ENCODE data around the gene ACSL3.
"Not testable (repeated sequence)": the region's sequence is repeated elsewhere in the genome, so short reads cannot be mapped to it uniquely, and the experiment has no call there.

ACSL3 gene

DNA sequence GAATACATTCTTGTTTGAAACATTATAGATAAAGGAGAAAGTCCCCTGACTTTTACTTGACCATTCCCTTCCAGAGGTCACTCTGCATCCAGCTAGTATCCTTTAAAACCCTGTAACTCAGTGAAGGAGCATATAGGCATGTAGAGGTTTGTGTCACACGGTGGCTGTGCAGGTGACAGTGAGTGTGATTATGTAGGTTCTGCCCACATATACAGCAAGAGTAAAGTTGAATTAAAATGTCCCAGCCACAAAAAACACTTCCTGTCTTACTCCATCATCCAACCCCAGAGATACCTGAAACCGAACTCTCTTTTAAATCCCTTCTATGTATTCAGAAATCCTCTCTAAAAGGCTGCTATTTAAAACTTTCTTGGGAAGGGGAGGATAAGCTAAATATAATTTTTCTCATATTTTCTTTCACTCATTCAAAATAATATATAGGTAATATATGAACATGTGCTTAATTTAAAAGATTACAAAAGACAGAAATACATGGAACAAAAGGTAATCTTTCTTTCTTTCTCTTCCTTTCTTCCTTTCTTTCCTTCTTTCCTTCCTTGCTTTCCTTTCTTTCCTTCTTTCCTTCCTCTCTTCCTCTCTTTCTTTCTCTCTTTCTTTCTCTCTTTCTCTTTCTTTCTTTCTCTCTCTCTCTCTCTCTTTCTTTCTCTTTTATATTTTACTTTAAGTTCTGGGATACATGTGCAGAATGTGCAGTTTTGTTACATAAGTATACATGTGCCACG lies 20.6 kb upstream of the ACSL3 start:
- no peaks in the 10 kb centered on the region for H3K4me1 ChIP-seq (ENCODE audit: insufficient read depth, insufficient read length)

DNA sequence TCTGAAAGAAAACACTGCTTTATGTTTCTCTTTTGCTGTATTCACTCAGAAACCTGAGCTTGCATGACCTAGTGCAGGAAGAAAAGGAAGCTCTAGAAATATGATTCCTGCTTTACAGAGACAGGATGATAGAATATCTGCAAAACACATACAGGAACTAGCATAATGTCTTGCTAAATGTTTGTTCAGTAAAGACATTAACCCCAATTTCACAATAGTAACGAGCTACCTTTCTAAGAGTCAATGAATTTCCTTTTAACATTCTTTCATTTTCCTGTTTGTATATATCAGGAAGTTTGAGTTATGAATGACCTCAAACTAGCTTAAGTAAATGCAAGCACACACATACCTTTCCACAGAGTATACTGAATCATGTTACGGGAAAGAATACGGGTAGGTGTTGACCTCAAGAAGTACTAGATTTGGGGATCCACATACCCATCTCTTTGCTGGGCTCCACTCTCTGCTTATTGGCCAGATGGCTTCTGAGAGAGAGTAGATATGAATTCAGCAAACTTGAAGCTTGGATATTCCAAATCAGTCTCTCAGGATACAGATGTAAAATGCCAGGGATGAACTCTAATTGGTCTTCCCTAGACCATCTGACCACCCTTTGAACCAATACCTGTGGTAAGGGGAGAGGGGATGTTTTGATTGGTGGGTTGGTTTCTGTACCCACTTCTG lies 18.2 kb upstream of the ACSL3 start:
- TF ChIP-seq ZNF274 (IDR thresholded peaks at IDR 0.05; ENCODE audit: low read depth, low read length) = no peak
- TF ChIP-seq YY1 (IDR thresholded peaks at IDR 0.05; ENCODE audit: insufficient read depth, insufficient read length) = no peak
- TF ChIP-seq SUZ12 (IDR thresholded peaks at IDR 0.05; ENCODE audit: extremely low read depth, insufficient read depth, insufficient read length) = no peak
- no peak for DNase-seq (ENCODE audit: low read depth, low spot score)
- Histone ChIP-seq H3K4me1 (ENCODE audit: insufficient read depth, insufficient read length) (no peaks in the 10 kb centered on the region), H3K9ac (ENCODE audit: insufficient read length, low read depth) (no peak overlapping the region), H3K9me3 (ENCODE audit: insufficient read depth, low read length) (no peaks in the 10 kb centered on the region), H3K36me3 (ENCODE audit: insufficient read depth, insufficient read length, low read length) (no peaks in the 10 kb centered on the region), H3K27me3 (ENCODE audit: insufficient read depth, insufficient read length) (no peaks in the 10 kb centered on the region), H3K4me3 (ENCODE audit: insufficient read length, low read depth) (no peak overlapping the region)

More for the DNA sequence above, 20.6 kb upstream of the ACSL3 start:
- H3K9me3 ChIP-seq (ENCODE audit: insufficient read depth, low read length) = no peaks in the 10 kb centered on the region
- no peak for DNase-seq (ENCODE audit: low read depth, low spot score)
- H3K4me3 ChIP-seq (ENCODE audit: insufficient read length, low read depth) = no peak overlapping the region
- H3K27me3 ChIP-seq (ENCODE audit: insufficient read depth, insufficient read length) = no peaks in the 10 kb centered on the region
- no peaks in the 10 kb centered on the region for H3K36me3 ChIP-seq (ENCODE audit: insufficient read depth, insufficient read length, low read length)
- no peak overlapping the region for H3K9ac ChIP-seq (ENCODE audit: insufficient read length, low read depth)
- TF ChIP-seq SUZ12 (IDR thresholded peaks at IDR 0.05; ENCODE audit: extremely low read depth, insufficient read depth, insufficient read length) (no peak), ZNF274 (IDR thresholded peaks at IDR 0.05; ENCODE audit: low read depth, low read length) (no peak), YY1 (IDR thresholded peaks at IDR 0.05; ENCODE audit: insufficient read depth, insufficient read length) (no peak)

DNA sequence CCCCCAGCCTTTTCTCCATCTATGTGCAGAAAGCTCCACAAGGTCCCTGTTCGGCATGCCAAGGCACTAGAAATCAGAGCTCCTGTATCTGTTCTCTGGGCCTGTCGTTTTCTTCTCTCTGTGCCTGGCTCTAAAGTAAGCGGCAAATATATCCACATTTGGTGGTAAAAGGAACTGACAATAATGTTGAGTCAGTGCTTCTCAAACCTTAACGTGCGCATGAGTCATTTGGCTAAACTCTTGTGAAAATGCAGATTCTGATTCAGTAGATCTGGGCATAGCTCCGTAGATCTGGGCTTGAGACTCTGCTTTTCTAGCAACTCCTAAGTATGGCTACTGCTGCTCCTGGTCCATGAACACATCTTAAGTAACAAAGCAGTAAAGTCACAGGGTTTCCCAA lies 16.5 kb upstream of the ACSL3 start:
- no peak overlapping the region for H3K4me3 ChIP-seq (ENCODE audit: insufficient read length, low read depth)
- TF ChIP-seq YY1 (IDR thresholded peaks at IDR 0.05; ENCODE audit: insufficient read depth, insufficient read length) (no peak), ZNF274 (IDR thresholded peaks at IDR 0.05; ENCODE audit: low read depth, low read length) (no peak), SUZ12 (IDR thresholded peaks at IDR 0.05; ENCODE audit: extremely low read depth, insufficient read depth, insufficient read length) (no peak)
- H3K9me3 ChIP-seq (ENCODE audit: insufficient read depth, low read length) = no peaks in the 10 kb centered on the region
- H3K4me1 ChIP-seq (ENCODE audit: insufficient read depth, insufficient read length) = no peaks in the 10 kb centered on the region
- no peak for DNase-seq (ENCODE audit: low read depth, low spot score)
- H3K36me3 ChIP-seq (ENCODE audit: insufficient read depth, insufficient read length, low read length) = no peaks in the 10 kb centered on the region
- no peak overlapping the region for H3K9ac ChIP-seq (ENCODE audit: insufficient read length, low read depth)
- no peaks in the 10 kb centered on the region for H3K27me3 ChIP-seq (ENCODE audit: insufficient read depth, insufficient read length)

DNA sequence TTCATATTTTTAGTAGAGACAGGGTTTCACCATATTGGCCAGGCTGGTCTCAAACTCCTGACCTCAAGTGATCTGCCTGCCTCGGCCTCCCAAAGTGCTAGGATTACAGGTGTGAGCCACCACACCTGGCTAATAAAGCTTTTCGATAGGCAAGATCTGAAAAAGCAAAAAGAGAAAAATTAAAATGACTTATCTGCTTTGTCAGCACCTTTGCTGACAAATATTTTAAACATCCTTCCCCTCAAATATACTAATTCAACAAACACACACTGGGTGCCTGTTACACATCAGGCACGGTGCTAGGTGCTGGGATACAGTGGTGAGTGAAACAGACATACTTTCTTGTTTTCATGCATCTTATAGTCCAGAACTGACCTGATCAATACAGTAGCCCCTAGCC lies 15.5 kb upstream of the ACSL3 start:
- H3K9ac ChIP-seq (ENCODE audit: insufficient read length, low read depth); H3K4me1 ChIP-seq (ENCODE audit: insufficient read depth, insufficient read length); H3K4me3 ChIP-seq (ENCODE audit: insufficient read length, low read depth); H3K9me3 ChIP-seq (ENCODE audit: insufficient read depth, low read length); H3K27me3 ChIP-seq (ENCODE audit: insufficient read depth, insufficient read length); H3K36me3 ChIP-seq (ENCODE audit: insufficient read depth, insufficient read length, low read length); DNase-seq (ENCODE audit: low read depth, low spot score): not testable (repeated sequence)

DNA sequence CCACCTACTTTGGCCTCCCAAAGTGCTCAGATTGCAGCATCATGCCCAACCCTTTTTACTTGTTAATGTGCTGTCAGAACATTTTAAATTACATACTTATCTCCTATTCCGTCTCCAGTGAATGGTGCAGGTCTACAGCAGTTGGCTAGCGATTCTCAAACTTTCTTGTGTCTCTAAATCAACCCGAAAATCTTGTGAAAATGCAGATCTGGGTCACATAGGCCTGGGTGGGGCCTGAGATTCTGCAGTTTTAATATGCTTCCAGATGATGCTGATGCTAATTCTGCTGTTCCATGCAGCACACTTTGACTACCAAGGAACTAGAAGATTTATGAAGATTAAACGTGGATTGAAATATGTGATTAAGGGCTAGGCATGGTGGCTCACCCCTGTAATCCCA lies 14.8 kb upstream of the ACSL3 start:
- Histone ChIP-seq H3K4me3 (ENCODE audit: insufficient read length, low read depth) (no peak overlapping the region), H3K9ac (ENCODE audit: insufficient read length, low read depth) (no peak overlapping the region), H3K36me3 (ENCODE audit: insufficient read depth, insufficient read length, low read length) (no peaks in the 10 kb centered on the region), H3K27me3 (ENCODE audit: insufficient read depth, insufficient read length) (no peaks in the 10 kb centered on the region), H3K4me1 (ENCODE audit: insufficient read depth, insufficient read length) (no peaks in the 10 kb centered on the region), H3K9me3 (ENCODE audit: insufficient read depth, low read length) (no peaks in the 10 kb centered on the region)
- TF ChIP-seq SUZ12 (IDR thresholded peaks at IDR 0.05; ENCODE audit: extremely low read depth, insufficient read depth, insufficient read length) (no peak), YY1 (IDR thresholded peaks at IDR 0.05; ENCODE audit: insufficient read depth, insufficient read length) (no peak), ZNF274 (IDR thresholded peaks at IDR 0.05; ENCODE audit: low read depth, low read length) (no peak)
- DNase-seq (ENCODE audit: low read depth, low spot score) = no peak

DNA sequence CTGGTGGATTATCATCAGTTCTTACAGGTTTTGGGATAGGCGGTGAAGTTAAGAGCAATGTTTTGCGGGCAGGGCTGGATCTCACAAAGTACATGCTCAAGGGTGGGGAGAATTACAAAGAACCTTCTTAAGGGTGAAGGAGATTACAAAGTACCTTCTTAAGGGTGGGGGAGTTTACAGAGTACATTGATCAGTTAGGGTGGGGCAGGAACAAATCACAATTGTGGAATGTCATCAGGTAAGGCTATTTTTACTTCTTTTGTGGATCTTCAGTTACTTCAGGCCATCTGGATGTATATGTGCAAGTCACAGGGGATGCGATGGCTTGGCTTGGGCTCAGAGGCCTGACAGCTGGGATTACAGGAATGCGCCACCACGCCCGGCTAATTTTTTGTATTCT lies 12.8 kb upstream of the ACSL3 start:
- not testable (repeated sequence) for H3K27me3 ChIP-seq (ENCODE audit: insufficient read depth, insufficient read length); H3K9me3 ChIP-seq (ENCODE audit: insufficient read depth, low read length); H3K36me3 ChIP-seq (ENCODE audit: insufficient read depth, insufficient read length, low read length); DNase-seq (ENCODE audit: low read depth, low spot score); H3K4me1 ChIP-seq (ENCODE audit: insufficient read depth, insufficient read length); H3K9ac ChIP-seq (ENCODE audit: insufficient read length, low read depth); H3K4me3 ChIP-seq (ENCODE audit: insufficient read length, low read depth)

DNA sequence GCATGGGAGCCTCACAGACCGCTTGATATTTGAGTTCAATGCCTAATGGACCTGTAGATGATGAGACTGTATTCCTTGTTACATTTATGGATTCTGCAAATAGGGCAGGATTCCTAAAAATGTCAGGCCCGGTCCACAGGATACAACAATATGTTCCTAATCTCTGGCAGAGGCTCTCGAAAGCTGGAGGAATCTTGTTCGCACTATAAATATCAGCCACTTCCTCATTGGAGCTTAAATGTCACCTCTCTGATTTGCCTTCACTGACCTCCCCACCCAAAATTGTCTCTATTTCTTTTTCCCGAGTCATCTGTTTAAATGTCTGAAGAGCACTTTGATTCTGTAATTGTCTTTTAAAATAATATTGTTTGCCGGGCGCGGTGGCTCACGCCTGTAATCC lies 12.0 kb upstream of the ACSL3 start:
- H3K27me3 ChIP-seq (ENCODE audit: insufficient read depth, insufficient read length) = no peaks in the 10 kb centered on the region

More for the DNA sequence above, 12.0 kb upstream of the ACSL3 start:
- Histone ChIP-seq H3K4me1 (ENCODE audit: insufficient read depth, insufficient read length) (no peaks in the 10 kb centered on the region), H3K9ac (ENCODE audit: insufficient read length, low read depth) (no peak overlapping the region), H3K9me3 (ENCODE audit: insufficient read depth, low read length) (no peaks in the 10 kb centered on the region), H3K36me3 (ENCODE audit: insufficient read depth, insufficient read length, low read length) (no peaks in the 10 kb centered on the region), H3K4me3 (ENCODE audit: insufficient read length, low read depth) (no peak overlapping the region)
- DNase-seq (ENCODE audit: low read depth, low spot score) = no peak
- TF ChIP-seq ZNF274 (IDR thresholded peaks at IDR 0.05; ENCODE audit: low read depth, low read length) (no peak), SUZ12 (IDR thresholded peaks at IDR 0.05; ENCODE audit: extremely low read depth, insufficient read depth, insufficient read length) (no peak), YY1 (IDR thresholded peaks at IDR 0.05; ENCODE audit: insufficient read depth, insufficient read length) (no peak)

Data from NT2/D1 (cell line).